Stimulated activated CD4-positive, alpha-beta T cell treated with anti-CD3 and anti-CD28 coated beads, Interleukin-2, amount 100 ng/mL, for 48 hours (primary cell): ENCODE data around the gene GAS5.
"Not testable (repeated sequence)": the region's sequence is repeated elsewhere in the genome, so short reads cannot be mapped to it uniquely, and the experiment has no call there.

Experiments used
- DNase-seq, 2 donors: peaks; one replicate each; pipeline ENCODE4 v3.0.0-alpha.2; 2020

GAS5 gene

GRCh38 chr1:173867753-173868265 lies at the start of gene GAS5:
GAS5 (minus strand) TSS chr1:173867989.
- DNase-seq, result peak; percentile 97 to 99

GRCh38 chr1:173917149-173917548 lies 49.4 kb upstream of the GAS5 start, which contains the start of gene SERPINC1:
SERPINC1 (minus strand) TSS chr1:173917327; CDS start chr1:173917259, 68 bp downstream.
- no peak for DNase-seq

- no peak for DNase-seq
Observed at GRCh38 chr1:173916667-173917066, 48.9 kb upstream of the GAS5 start.

- no peak for DNase-seq
Observed at GRCh38 chr1:173915596-173915995, 47.8 kb upstream of the GAS5 start.

- peak; percentile 7 to 26 for DNase-seq
Observed at GRCh38 chr1:173914366-173914871, 46.6 kb upstream of the GAS5 start.

- no peak for DNase-seq
Observed at GRCh38 chr1:173913111-173913510, 45.3 kb upstream of the GAS5 start.

GRCh38 chr1:173903827-173904531 lies 36.2 kb upstream of the GAS5 start:
- DNase-seq, result no peak

GRCh38 chr1:173900992-173901391 lies 33.2 kb upstream of the GAS5 start:
- no peak for DNase-seq

GRCh38 chr1:173900427-173900826 lies 32.6 kb upstream of the GAS5 start:
- no peak for DNase-seq

- DNase-seq, result no peak
Observed at GRCh38 chr1:173894189-173894588, 26.4 kb upstream of the GAS5 start.

- DNase-seq, result no peak
Observed at GRCh38 chr1:173893611-173894010, 25.8 kb upstream of the GAS5 start.

GRCh38 chr1:173889885-173890284 lies 22.1 kb upstream of the GAS5 start:
- DNase-seq, result no peak

- no peak for DNase-seq
Observed at GRCh38 chr1:173888749-173889148, 21.0 kb upstream of the GAS5 start.

- no peak for DNase-seq
Observed at GRCh38 chr1:173887627-173888026, 19.8 kb upstream of the GAS5 start.

GRCh38 chr1:173886746-173887611 lies 19.2 kb upstream of the GAS5 start:
- no peak for DNase-seq

- DNase-seq, result no peak
Observed at GRCh38 chr1:173884701-173885100, 16.9 kb upstream of the GAS5 start.

- DNase-seq, result not testable (repeated sequence)
Observed at GRCh38 chr1:173881117-173881516, 13.3 kb upstream of the GAS5 start.

GRCh38 chr1:173878251-173878650 lies 10.5 kb upstream of the GAS5 start:
- DNase-seq, result no peak

GRCh38 chr1:173876732-173877131 lies 8.9 kb upstream of the GAS5 start:
- DNase-seq, result no peak

- DNase-seq, result no peak
Observed at GRCh38 chr1:173871500-173871899, 3.7 kb upstream of the GAS5 start.

- DNase-seq, result no peak
Observed at GRCh38 chr1:173871091-173871490, 3.3 kb upstream of the GAS5 start.

GRCh38 chr1:173870252-173871075 lies 2.7 kb upstream of the GAS5 start:
- no peak for DNase-seq

GRCh38 chr1:173869021-173869359 lies 1.2 kb upstream of the GAS5 start:
- no peak for DNase-seq
